Nephron progenitor cell (in vitro differentiated cells): ENCODE results near the gene RAB24.

Experiments
- DNase-seq: peaks from one replicate; pipeline ENCODE4 v3.0.0; 2021
- H3K27ac Mint-ChIP-seq: 2 replicates; pipeline ENCODE4 v1.8.0; 2021; ENCODE audit warnings: mild to moderate bottlenecking, moderate library complexity, mixed read lengths
- H3K27me3 Mint-ChIP-seq: 2 replicates; pipeline ENCODE4 v1.8.0; 2021; ENCODE audit warnings: mild to moderate bottlenecking, low read depth, mixed read lengths; ENCODE audit not compliant: poor library complexity
- H3K36me3 Mint-ChIP-seq: 2 replicates; pipeline ENCODE4 v1.8.0; 2021; ENCODE audit warnings: low read depth, mixed read lengths
- H3K4me1 Mint-ChIP-seq: 2 replicates; pipeline ENCODE4 v1.8.0; 2021; ENCODE audit warnings: mixed read lengths
- H3K4me3 Mint-ChIP-seq: 2 replicates; pipeline ENCODE4 v1.8.0; 2021; ENCODE audit warnings: mild to moderate bottlenecking, moderate library complexity, mixed read lengths
- H3K9me3 Mint-ChIP-seq: 2 replicates; pipeline ENCODE4 v1.8.0; 2021; ENCODE audit warnings: mild to moderate bottlenecking, moderate library complexity, mixed read lengths
- TF ChIP-seq, protein P1 (sequence below): fragments of 200-600 bp; sonication (generic); IDR thresholded peaks from 2 replicates; pipeline ENCODE4 v1.5.0; 2021; ENCODE audit warnings: antibody characterized with exemption

The RAB24 gene

DNA sequence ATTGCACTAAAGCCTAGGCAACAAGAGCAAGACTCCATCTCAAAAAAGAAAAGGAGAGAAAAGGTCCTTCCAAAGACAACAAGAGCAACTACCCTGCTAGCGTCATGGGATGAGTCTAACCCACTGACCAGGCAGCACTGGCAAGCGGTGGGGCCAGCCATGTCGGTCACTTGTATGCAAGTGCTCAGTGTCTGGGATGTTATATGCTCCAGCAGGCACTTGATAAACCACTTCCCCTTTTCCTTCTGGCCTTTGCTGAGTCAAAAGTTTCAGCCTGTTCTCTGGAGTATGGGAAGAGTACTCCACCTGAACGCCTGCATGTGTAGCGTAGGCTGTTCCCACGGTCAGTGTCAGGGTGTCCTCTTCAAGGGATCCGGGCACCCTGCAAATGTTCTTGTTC, 17.4 kb upstream of the RAB24 start:
- Mint-ChIP-seq H3K9me3 (peaks cover 15% of the 10 kb centered on the region), H3K4me3 (no peak overlapping the region), H3K27me3 (peaks cover 5% of the 10 kb centered on the region), H3K27ac (no peak overlapping the region), H3K4me1 (peaks cover 5% of the 10 kb centered on the region), H3K36me3 (peaks cover 44% of the 10 kb centered on the region)
- TF ChIP-seq, protein P1, sequence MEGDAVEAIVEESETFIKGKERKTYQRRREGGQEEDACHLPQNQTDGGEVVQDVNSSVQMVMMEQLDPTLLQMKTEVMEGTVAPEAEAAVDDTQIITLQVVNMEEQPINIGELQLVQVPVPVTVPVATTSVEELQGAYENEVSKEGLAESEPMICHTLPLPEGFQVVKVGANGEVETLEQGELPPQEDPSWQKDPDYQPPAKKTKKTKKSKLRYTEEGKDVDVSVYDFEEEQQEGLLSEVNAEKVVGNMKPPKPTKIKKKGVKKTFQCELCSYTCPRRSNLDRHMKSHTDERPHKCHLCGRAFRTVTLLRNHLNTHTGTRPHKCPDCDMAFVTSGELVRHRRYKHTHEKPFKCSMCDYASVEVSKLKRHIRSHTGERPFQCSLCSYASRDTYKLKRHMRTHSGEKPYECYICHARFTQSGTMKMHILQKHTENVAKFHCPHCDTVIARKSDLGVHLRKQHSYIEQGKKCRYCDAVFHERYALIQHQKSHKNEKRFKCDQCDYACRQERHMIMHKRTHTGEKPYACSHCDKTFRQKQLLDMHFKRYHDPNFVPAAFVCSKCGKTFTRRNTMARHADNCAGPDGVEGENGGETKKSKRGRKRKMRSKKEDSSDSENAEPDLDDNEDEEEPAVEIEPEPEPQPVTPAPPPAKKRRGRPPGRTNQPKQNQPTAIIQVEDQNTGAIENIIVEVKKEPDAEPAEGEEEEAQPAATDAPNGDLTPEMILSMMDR, result no peak
- DNase-seq, result no peak

DNA sequence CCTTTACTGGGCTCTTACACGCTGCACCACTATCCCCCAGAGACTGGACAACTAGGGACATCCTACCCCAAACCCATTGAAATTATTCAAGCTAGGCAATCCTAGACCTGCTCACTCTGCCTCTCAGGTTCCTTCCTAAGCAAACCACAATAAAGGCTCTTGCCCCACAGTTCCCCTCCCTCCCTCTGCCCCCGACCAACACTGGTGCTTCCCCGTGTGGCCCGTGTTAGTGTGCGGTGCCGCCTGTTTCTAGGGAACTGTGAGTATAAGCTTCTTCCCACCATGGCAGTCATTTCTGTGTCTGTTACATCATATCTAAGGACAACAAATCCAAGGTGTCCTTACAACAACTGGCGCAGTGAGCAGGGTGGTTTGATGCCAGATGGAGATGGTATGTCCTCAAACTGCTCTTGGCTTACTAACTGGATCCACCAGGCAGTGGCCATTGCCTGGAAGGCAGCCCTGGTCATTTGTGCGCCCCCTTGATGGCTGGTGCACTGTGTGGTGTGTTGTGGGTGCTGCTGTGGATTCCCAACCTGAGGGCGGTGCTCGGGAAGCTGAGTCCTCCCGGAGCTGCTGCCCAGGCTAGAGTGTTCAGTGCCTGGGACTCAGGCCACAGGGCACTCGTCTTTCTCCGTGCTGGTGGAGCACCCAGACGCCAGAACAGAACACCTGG, 16.5 kb upstream of the RAB24 start:
- Mint-ChIP-seq H3K4me1 (peaks cover 8% of the 10 kb centered on the region), H3K27me3 (peaks cover 5% of the 10 kb centered on the region), H3K4me3 (no peak overlapping the region), H3K36me3 (peaks cover 44% of the 10 kb centered on the region), H3K9me3 (peaks cover 15% of the 10 kb centered on the region), H3K27ac (no peak overlapping the region)
- TF ChIP-seq, protein P1, result no peak
- DNase-seq, result no peak

DNA sequence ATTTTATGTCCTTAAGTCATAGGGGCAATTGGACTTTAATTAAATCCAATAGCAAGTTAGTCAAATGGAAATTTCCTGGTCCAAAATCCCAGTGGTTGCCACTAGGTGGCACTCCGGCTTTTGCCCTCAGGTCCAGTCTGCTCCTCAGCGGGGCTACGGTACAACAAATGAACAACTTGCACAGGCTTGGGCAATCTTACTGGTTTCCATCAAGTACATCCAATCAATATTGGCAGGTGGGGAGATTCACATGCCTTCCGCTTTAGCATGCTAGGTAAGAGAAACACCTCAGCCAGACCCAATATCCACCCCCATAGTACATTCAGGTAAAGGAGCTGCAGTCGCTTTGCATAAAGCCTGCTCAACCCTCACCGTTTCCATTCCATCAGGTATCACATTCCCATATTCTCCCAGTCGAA, 14.4 kb upstream of the RAB24 start:
- no peak overlapping the region for H3K4me3 Mint-ChIP-seq
- peaks cover 19% of the 10 kb centered on the region for H3K4me1 Mint-ChIP-seq
- no peak overlapping the region for H3K27ac Mint-ChIP-seq
- DNase-seq, result peak; percentile 73
- TF ChIP-seq, protein P1, result peak; percentile 82
- H3K36me3 Mint-ChIP-seq, result peaks cover 29% of the 10 kb centered on the region
- H3K27me3 Mint-ChIP-seq, result peaks cover 5% of the 10 kb centered on the region
- H3K9me3 Mint-ChIP-seq, result peaks cover 15% of the 10 kb centered on the region

DNA sequence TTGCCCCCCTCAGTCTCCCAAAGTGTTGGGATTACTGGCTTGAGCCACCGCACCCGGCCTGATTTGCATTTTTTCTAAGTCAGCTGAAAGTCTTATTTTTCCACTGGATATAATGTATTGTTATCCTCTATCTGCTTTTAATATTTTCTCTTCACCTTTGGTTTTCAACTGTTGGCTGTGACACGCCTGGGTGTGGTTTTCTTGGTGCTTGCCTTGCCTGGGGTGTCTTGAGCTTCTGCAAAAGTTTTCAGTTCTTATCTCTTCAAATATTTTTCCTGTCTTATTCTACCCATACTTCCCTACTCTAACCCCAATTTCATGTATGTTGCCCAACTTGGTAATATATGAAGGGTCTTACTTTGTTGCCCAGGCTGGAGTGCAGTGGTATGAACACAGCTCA, 12.5 kb upstream of the RAB24 start:
- no peak for DNase-seq
- Mint-ChIP-seq H3K4me3 (no peak overlapping the region), H3K9me3 (peaks cover 11% of the 10 kb centered on the region), H3K4me1 (peaks cover 25% of the 10 kb centered on the region), H3K36me3 (peaks cover 17% of the 10 kb centered on the region), H3K27ac (no peak overlapping the region), H3K27me3 (peaks cover 5% of the 10 kb centered on the region)
- TF ChIP-seq, protein P1, result no peak

DNA sequence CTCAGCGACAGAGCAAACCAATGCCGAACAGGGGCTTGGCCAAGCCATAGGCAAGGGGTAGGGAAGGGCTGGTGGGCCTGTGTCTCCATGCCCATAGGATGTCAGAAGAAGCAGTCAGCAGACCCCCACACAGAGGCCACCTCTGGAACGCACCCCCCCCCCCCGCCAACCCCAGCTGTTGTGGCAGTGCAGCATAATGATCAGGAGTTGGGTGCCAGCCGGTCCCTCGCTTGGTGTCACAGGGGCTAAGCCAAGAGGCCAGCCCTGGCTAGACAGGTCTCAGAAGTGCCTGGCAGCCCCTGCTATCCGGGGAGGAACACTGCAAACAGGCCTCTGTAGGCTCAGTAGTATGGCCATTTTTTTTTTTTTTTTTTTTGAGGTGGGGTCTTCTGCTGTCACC, 11.9 kb upstream of the RAB24 start:
- no peak overlapping the region for H3K4me3 Mint-ChIP-seq
- peaks cover 14% of the 10 kb centered on the region for H3K36me3 Mint-ChIP-seq
- peaks cover 31% of the 10 kb centered on the region for H3K4me1 Mint-ChIP-seq
- peaks cover 11% of the 10 kb centered on the region for H3K9me3 Mint-ChIP-seq
- no peak overlapping the region for H3K27ac Mint-ChIP-seq
- H3K27me3 Mint-ChIP-seq, result peaks cover 5% of the 10 kb centered on the region
- TF ChIP-seq, protein P1, result no peak
- DNase-seq, result no peak
